KMS-11 (cell line): ENCODE measurements around the gene C5orf46.

Experiments used
- H2AFZ ChIP-seq: fragments of 200-600 bp; sonication (generic); 2 replicates; pipeline ENCODE4 v1.6.1; 2016; ENCODE audit warnings: antibody characterized with exemption, mixed run types, low read depth
- H3K27ac ChIP-seq: fragments of 200-600 bp; sonication (generic); 2 replicates; pipeline ENCODE4 v1.6.1; 2016; ENCODE audit warnings: mild to moderate bottlenecking, mixed run types
- H3K27me3 ChIP-seq: fragments of 200-600 bp; sonication (generic); 2 replicates; pipeline ENCODE4 v1.6.1; 2017; ENCODE audit warnings: mild to moderate bottlenecking, low read depth, mixed run types, moderate library complexity; ENCODE audit not compliant: insufficient read depth
- H3K36me3 ChIP-seq: fragments of 200-600 bp; sonication (generic); 2 replicates; pipeline ENCODE4 v1.6.1; 2017; ENCODE audit warnings: mild to moderate bottlenecking, mixed run types; ENCODE audit not compliant: insufficient read depth
- H3K4me1 ChIP-seq: fragments of 200-600 bp; sonication (generic); 2 replicates; pipeline ENCODE4 v1.6.1; 2016; ENCODE audit warnings: mild to moderate bottlenecking, low read depth, mixed run types; ENCODE audit not compliant: poor library complexity, severe bottlenecking
- H3K4me2 ChIP-seq: fragments of 200-600 bp; sonication (generic); 2 replicates; pipeline ENCODE4 v1.7.0; 2016; ENCODE audit warnings: mild to moderate bottlenecking, mixed run types
- H3K4me3 ChIP-seq: fragments of 200-600 bp; sonication (generic); IDR thresholded peaks from 2 replicates; pipeline ENCODE4 v1.6.1; 2017; ENCODE audit warnings: low read depth, low read length, mixed read lengths; ENCODE audit not compliant: insufficient read depth
- H3K79me2 ChIP-seq: fragments of 200-600 bp; sonication (generic); 2 replicates; pipeline ENCODE4 v1.6.1; 2016; ENCODE audit warnings: low read depth, mixed run types; ENCODE audit not compliant: insufficient read depth
- H3K9ac ChIP-seq: fragments of 200-600 bp; sonication (generic); 2 replicates; pipeline ENCODE4 v1.6.1; 2016; ENCODE audit warnings: mild to moderate bottlenecking, mixed run types
- H4K20me1 ChIP-seq: fragments of 200-600 bp; sonication (generic); 2 replicates; pipeline ENCODE4 v1.6.1; 2016; ENCODE audit warnings: mild to moderate bottlenecking, mixed run types; ENCODE audit not compliant: insufficient read depth
- TF ChIP-seq, protein P1 (sequence below): fragments of 200-600 bp; sonication (generic); conservative IDR thresholded peaks from 2 replicates; pipeline ENCODE4 v1.6.1; 2017; ENCODE audit warnings: low read depth, mild to moderate bottlenecking, antibody characterized with exemption, low read length, moderate library complexity, mixed read lengths

The C5orf46 gene

DNA sequence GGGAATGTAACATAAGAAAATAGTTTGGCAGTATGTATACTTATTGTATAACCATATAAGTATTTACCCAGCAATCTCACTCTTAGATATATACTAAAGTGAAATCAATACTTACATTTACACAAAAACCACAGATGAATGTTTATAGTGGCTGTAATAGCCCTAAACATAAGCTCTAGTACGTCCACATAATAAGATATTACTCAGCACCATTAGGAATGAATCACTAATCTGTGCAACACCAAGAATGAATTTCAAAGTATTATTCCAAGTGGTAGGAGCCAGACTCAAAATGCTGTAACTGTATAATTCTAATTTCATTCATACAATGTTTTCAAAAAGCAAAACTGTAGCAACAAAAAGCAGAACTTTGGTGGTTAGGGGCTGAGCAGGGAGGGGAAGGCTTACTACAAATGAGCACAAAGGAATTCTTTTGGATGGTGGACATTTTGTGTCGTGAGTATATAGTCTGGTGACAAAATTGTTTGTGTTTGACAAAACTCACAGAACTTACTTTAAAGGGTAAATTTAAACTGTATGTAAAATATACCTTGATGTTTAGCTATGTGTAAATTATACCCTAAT is 11.9 kb upstream of the C5orf46 start:
- H3K27me3 ChIP-seq, result no peaks in the 10 kb centered on the region
- H3K4me1 ChIP-seq, result no peaks in the 10 kb centered on the region
- H3K27ac ChIP-seq, result no peak overlapping the region
- no peak overlapping the region for H3K4me3 ChIP-seq
- H4K20me1 ChIP-seq, result no peaks in the 10 kb centered on the region
- no peak overlapping the region for H2AFZ ChIP-seq
- TF ChIP-seq, protein P1, sequence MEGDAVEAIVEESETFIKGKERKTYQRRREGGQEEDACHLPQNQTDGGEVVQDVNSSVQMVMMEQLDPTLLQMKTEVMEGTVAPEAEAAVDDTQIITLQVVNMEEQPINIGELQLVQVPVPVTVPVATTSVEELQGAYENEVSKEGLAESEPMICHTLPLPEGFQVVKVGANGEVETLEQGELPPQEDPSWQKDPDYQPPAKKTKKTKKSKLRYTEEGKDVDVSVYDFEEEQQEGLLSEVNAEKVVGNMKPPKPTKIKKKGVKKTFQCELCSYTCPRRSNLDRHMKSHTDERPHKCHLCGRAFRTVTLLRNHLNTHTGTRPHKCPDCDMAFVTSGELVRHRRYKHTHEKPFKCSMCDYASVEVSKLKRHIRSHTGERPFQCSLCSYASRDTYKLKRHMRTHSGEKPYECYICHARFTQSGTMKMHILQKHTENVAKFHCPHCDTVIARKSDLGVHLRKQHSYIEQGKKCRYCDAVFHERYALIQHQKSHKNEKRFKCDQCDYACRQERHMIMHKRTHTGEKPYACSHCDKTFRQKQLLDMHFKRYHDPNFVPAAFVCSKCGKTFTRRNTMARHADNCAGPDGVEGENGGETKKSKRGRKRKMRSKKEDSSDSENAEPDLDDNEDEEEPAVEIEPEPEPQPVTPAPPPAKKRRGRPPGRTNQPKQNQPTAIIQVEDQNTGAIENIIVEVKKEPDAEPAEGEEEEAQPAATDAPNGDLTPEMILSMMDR, result no peak
- H3K36me3 ChIP-seq, result no peaks in the 10 kb centered on the region
- no peak overlapping the region for H3K9ac ChIP-seq
- H3K4me2 ChIP-seq, result no peak overlapping the region
- no peaks in the 10 kb centered on the region for H3K79me2 ChIP-seq

- H3K9ac ChIP-seq, result no peak overlapping the region
- no peaks in the 10 kb centered on the region for H4K20me1 ChIP-seq
- H3K79me2 ChIP-seq, result no peaks in the 10 kb centered on the region
- no peak overlapping the region for H3K4me3 ChIP-seq
- H3K36me3 ChIP-seq, result no peaks in the 10 kb centered on the region
- H3K27me3 ChIP-seq, result no peaks in the 10 kb centered on the region
- no peak overlapping the region for H3K4me2 ChIP-seq
- TF ChIP-seq, protein P1, result no peak
- no peak overlapping the region for H2AFZ ChIP-seq
- H3K27ac ChIP-seq, result no peak overlapping the region
- H3K4me1 ChIP-seq, result no peaks in the 10 kb centered on the region
Measured at GRCh38 chr5:147913786-147914185, 7.4 kb upstream of the C5orf46 start.

DNA sequence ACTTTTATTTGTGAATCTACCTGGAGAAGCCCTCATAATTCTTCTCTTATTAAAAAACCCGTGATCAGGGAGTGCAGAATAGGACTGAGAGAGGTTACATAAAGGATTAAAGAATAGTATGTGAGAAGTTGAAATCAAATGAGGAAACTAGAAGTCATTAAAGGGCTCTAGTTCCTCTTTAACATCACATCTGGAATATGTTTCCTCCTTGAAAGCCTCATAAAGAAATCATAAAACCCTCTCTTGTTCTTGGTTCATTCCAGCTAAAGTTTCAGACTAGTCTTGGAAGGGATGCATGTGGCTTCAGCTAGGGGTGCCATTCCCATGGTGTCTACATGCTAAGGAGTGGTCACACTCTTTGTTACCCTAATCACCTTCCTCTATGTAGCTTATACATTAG is 5.7 kb upstream of the C5orf46 start:
- Histone ChIP-seq H3K4me2 (no peak overlapping the region), H3K4me1 (no peaks in the 10 kb centered on the region), H2AFZ (no peak overlapping the region), H3K27me3 (no peaks in the 10 kb centered on the region), H3K79me2 (no peaks in the 10 kb centered on the region), H3K9ac (no peak overlapping the region), H3K36me3 (no peaks in the 10 kb centered on the region), H4K20me1 (no peaks in the 10 kb centered on the region), H3K27ac (no peak overlapping the region), H3K4me3 (no peak overlapping the region)
- TF ChIP-seq, protein P1, result no peak

DNA sequence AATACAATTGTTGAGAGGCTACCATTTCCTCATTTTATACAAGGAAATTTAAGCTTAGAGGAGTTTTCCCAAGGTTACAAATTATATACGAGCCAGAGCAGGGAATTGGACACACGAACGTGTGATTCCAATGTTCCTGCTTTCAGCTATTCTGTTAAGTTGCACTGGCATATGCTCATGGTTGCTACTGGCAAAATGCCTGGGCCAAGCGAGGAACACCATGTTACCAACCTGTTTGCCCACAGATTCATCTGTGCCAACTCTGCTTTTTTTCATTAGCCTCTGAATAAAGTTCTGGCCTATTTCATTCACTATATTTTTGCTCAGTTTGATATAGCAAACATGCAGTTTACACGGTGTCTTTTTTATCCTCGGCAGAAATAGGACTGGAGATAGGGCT is 5.1 kb upstream of the C5orf46 start:
- Histone ChIP-seq H2AFZ (no peak overlapping the region), H3K36me3 (no peaks in the 10 kb centered on the region), H3K27me3 (no peaks in the 10 kb centered on the region), H4K20me1 (no peaks in the 10 kb centered on the region), H3K4me3 (no peak overlapping the region), H3K79me2 (no peaks in the 10 kb centered on the region), H3K9ac (no peak overlapping the region), H3K4me1 (no peaks in the 10 kb centered on the region), H3K4me2 (no peak overlapping the region), H3K27ac (no peak overlapping the region)
- TF ChIP-seq, protein P1, result no peak
